ENCODE results near the gene SHMT1. TPM values are rescaled to one million over a fixed set of nuclear protein-coding genes. Genes with fewer than 3 reads are reported as not detected.
"Not testable (repeated sequence)": the region's sequence is repeated elsewhere in the genome, so short reads cannot be mapped to it uniquely, and the experiment has no call there.

SHMT1 gene
- polyA plus RNA-seq, 1 experiment = 4.0 TPM

- DNase-seq (ENCODE audit: low read depth, low spot score) = no peak
- POLR2A ChIA-PET = no interaction called here
- no peak for TF ChIP-seq CTCF (IDR thresholded peaks at IDR 0.05; ENCODE audit: low read depth, low read length)
- CTCF ChIA-PET = no interaction called here
- Histone ChIP-seq H3K9me3 (ENCODE audit: control insufficient read depth, insufficient read depth, low read length) (peaks cover 3% of the 10 kb centered on the region), H3K27me3 (ENCODE audit: control insufficient read depth, insufficient read depth, low read length) (peaks cover 5% of the 10 kb centered on the region), H3K4me3 (ENCODE audit: low read depth, low read length) (no peak overlapping the region), H3K27ac (ENCODE audit: low read depth, low read length) (no peak overlapping the region)
Measured at GRCh38 chr17:18374216-18374615, 10.9 kb upstream of the SHMT1 start.

- DNase-seq (ENCODE audit: low read depth, low spot score); CTCF ChIA-PET; POLR2A ChIA-PET; H3K27me3 ChIP-seq (ENCODE audit: control insufficient read depth, insufficient read depth, low read length); H3K9me3 ChIP-seq (ENCODE audit: control insufficient read depth, insufficient read depth, low read length); H3K4me3 ChIP-seq (ENCODE audit: low read depth, low read length); H3K27ac ChIP-seq (ENCODE audit: low read depth, low read length): not testable (repeated sequence)
Measured at GRCh38 chr17:18373181-18373580, 9.8 kb upstream of the SHMT1 start.

GRCh38 chr17:18371455-18371854 lies 8.1 kb upstream of the SHMT1 start:
- POLR2A ChIA-PET = no interaction called here

GRCh38 chr17:18370761-18371160 lies 7.4 kb upstream of the SHMT1 start:
- no peak overlapping the region for H3K4me3 ChIP-seq (ENCODE audit: low read depth, low read length)
- peaks cover 4% of the 10 kb centered on the region for H3K27me3 ChIP-seq (ENCODE audit: control insufficient read depth, insufficient read depth, low read length)
- peaks cover 3% of the 10 kb centered on the region for H3K9me3 ChIP-seq (ENCODE audit: control insufficient read depth, insufficient read depth, low read length)
- TF ChIP-seq CTCF (IDR thresholded peaks at IDR 0.05; ENCODE audit: low read depth, low read length) = no peak
- POLR2A ChIA-PET = no interaction called here
- DNase-seq (ENCODE audit: low read depth, low spot score) = no peak
- no peak overlapping the region for H3K27ac ChIP-seq (ENCODE audit: low read depth, low read length)
- CTCF ChIA-PET = no interaction called here

More at GRCh38 chr17:18371455-18371854, 8.1 kb upstream of the SHMT1 start:
- no peak for TF ChIP-seq CTCF (IDR thresholded peaks at IDR 0.05; ENCODE audit: low read depth, low read length)
- CTCF ChIA-PET = no interaction called here
- Histone ChIP-seq H3K27ac (ENCODE audit: low read depth, low read length) (no peak overlapping the region), H3K9me3 (ENCODE audit: control insufficient read depth, insufficient read depth, low read length) (peaks cover 3% of the 10 kb centered on the region), H3K27me3 (ENCODE audit: control insufficient read depth, insufficient read depth, low read length) (peaks cover 4% of the 10 kb centered on the region), H3K4me3 (ENCODE audit: low read depth, low read length) (no peak overlapping the region)
- no peak for DNase-seq (ENCODE audit: low read depth, low spot score)

GRCh38 chr17:18368946-18369345 lies 5.6 kb upstream of the SHMT1 start:
- Histone ChIP-seq H3K9me3 (ENCODE audit: control insufficient read depth, insufficient read depth, low read length) (no peaks in the 10 kb centered on the region; the same call in 1 of the 2 replicates), H3K4me3 (ENCODE audit: low read depth, low read length) (no peak overlapping the region), H3K27me3 (ENCODE audit: control insufficient read depth, insufficient read depth, low read length) (peaks cover 4% of the 10 kb centered on the region), H3K27ac (ENCODE audit: low read depth, low read length) (no peak overlapping the region)
- TF ChIP-seq CTCF (IDR thresholded peaks at IDR 0.05; ENCODE audit: low read depth, low read length) = no peak
- ChIA-PET POLR2A (no interaction called here), CTCF (no interaction called here)
- DNase-seq (ENCODE audit: low read depth, low spot score) = no peak

- POLR2A ChIA-PET = no interaction called here
- Histone ChIP-seq H3K27me3 (ENCODE audit: control insufficient read depth, insufficient read depth, low read length) (no peaks in the 10 kb centered on the region), H3K27ac (ENCODE audit: low read depth, low read length) (no peak overlapping the region), H3K4me3 (ENCODE audit: low read depth, low read length) (no peak overlapping the region), H3K9me3 (ENCODE audit: control insufficient read depth, insufficient read depth, low read length) (no peaks in the 10 kb centered on the region; the same call in 1 of the 2 replicates)
- CTCF ChIA-PET = interaction anchor here (0.6 kb wide), 1 partner anchor 1284 kb away, joined by 4 read pairs; the partner anchor contains the start of gene ALDH3A2
- no peak for TF ChIP-seq CTCF (IDR thresholded peaks at IDR 0.05; ENCODE audit: low read depth, low read length)
- DNase-seq (ENCODE audit: low read depth, low spot score) = no peak
Measured at GRCh38 chr17:18364166-18364565, 816 bp upstream of the SHMT1 start.
